WI38 (cell line): Measurements from ENCODE around the gene LPP.

Source experiments
- H3K4me3 ChIP-seq: 2 replicates; pipeline ENCODE4 v1.5.1; 2011; ENCODE audit warnings: low read depth, mild to moderate bottlenecking, control low read depth, low read length
- CTCF ChIP-seq: IDR thresholded peaks from 2 replicates; pipeline ENCODE4 v1.5.1; 2012; ENCODE audit warnings: low read depth, mild to moderate bottlenecking, control low read depth, low read length

The LPP gene

GRCh38 chr3:188220097-188220788 is 66.3 kb downstream of the LPP start:
- TF ChIP-seq CTCF, result no peak
- no peak overlapping the region for H3K4me3 ChIP-seq

GRCh38 chr3:188220988-188221818 is 67.2 kb downstream of the LPP start:
- no peak for TF ChIP-seq CTCF
- no peak overlapping the region for H3K4me3 ChIP-seq

DNA sequence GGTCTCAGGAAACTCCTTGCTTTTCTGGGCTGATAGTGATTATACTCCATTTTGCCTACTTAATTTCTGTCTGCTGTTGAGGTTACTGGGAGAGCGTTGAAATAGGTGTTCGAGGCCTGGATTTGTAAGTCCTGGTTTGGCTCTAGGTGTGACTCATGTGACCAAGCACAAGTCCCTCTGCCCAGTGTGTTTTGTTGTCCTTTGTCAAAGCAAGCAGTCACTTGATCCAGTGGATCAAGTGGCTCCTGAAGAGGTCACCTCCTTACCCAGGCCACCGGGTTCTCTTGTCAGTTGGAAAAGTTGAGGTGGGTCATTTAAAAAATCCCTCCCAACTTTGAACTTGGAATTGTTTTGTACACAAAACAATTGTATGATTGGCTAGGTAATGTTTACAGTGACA is 70.0 kb downstream of the LPP start:
- no peak overlapping the region for H3K4me3 ChIP-seq
- TF ChIP-seq CTCF, result no peak

GRCh38 chr3:188227442-188227841 is 73.5 kb downstream of the LPP start:
- no peak overlapping the region for H3K4me3 ChIP-seq
- TF ChIP-seq CTCF, result no peak

- H3K4me3 ChIP-seq, result no peak overlapping the region
- no peak for TF ChIP-seq CTCF
Observed at GRCh38 chr3:188229177-188229576, 75.2 kb downstream of the LPP start.

DNA sequence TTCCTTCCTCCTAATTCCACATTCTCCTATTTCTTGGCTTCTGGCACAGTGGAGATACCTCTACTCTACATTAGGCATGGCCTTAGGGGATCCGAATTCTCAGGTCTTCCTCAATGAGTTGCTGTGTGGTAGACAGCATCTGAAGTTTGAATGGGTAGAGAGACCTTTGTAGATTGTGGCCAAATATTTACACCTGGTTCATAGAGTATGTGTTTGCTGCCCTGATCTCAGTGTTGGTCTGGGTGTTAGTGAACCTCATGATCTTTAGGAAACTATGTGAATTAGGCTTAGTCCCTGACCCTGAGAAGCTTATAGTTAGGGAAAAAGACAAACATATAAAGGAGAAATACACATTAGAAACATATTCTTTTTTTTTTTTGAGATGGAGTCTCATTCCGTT is 75.8 kb downstream of the LPP start:
- H3K4me3 ChIP-seq, result no peak overlapping the region
- TF ChIP-seq CTCF, result no peak

GRCh38 chr3:188230962-188231361 is 77.0 kb downstream of the LPP start:
- no peak overlapping the region for H3K4me3 ChIP-seq
- TF ChIP-seq CTCF, result no peak
